ENCODE results near the gene OGA. TPM values are rescaled to one million over a fixed set of nuclear protein-coding genes. Genes with fewer than 3 reads are reported as not detected.

The OGA gene
- total and polyA plus RNA-seq, 9 of the 15 experiments (the other 6 are each of a cell fraction or from before 2014, with no cell fraction given): 13.5 to 73.5 (median 59.5) TPM

- in situ Hi-C loops (cut with MboI): no loop called here
- ATAC-seq (no peak), FAIRE-seq (no peak), DNase-seq (ENCODE audit: extremely low read depth in 1 of 4, low spot score in 3 of 4) (no peak)
- Histone ChIP-seq H3K27me3 (ENCODE audit: control insufficient read depth in 2 of 2, insufficient read depth in 2 of 2, low read length in 2 of 2) (peaks cover 2 to 4% of the 10 kb centered on the region in 2 experiments; a peak in 2 of 5 replicates), H2AFZ (ENCODE audit: low read depth, low read length) (no peak overlapping the region), H3K4me3 (no peak overlapping the region), H3K9ac (ENCODE audit: insufficient read depth in 1 of 2, low read depth in 2 of 2, low read length in 2 of 2) (no peak overlapping the region), H3K79me2 (ENCODE audit: control insufficient read depth, insufficient read depth, low read length) (no peaks in the 10 kb centered on the region), H4K20me1 (replicated peaks; ENCODE audit: control insufficient read depth, insufficient read depth, low read length) (no peaks in the 10 kb centered on the region), H3K9me1 (ENCODE audit: control insufficient read depth, insufficient read depth, low read length) (no peaks in the 10 kb centered on the region), H3K4me1 (replicated peaks in 1 of 2; ENCODE audit: control insufficient read depth in 2 of 2, insufficient read depth in 2 of 2, low read length in 2 of 2) (peaks cover 5 to 19% of the 10 kb centered on the region in 2 experiments; a peak in 4 of 5 replicates), H3K9me3 (replicated peaks; ENCODE audit: control insufficient read depth, insufficient read depth, low read depth, low read length) (no peaks in the 10 kb centered on the region), H3K27ac (ENCODE audit: extremely low read depth, low read depth, low read length) (no peak overlapping the region), H3K36me3 (ENCODE audit: control insufficient read depth, insufficient read depth, low read length) (no peaks in the 10 kb centered on the region), H3K4me2 (ENCODE audit: insufficient read depth, low read length) (no peak overlapping the region)
- 39% methylated on average over 9 of the region's 9 CpGs for WGBS (ENCODE audit: insufficient coverage, low coverage, missing lambda C conversion rate)
- intact Hi-C loops (cut with micrococcal nuclease): no loop called here
- ChIA-PET CTCF (ENCODE audit: low intra/inter-chr PET ratio) (no interaction called here), POLR2A (interaction anchor here (1.1 kb wide), 1 partner anchor 12 kb away, joined by 3 read pairs; no protein-coding TSS in a partner anchor)
- TF ChIP-seq NFIC (IDR thresholded peaks at IDR 0.05): peak; percentile 83
- no peak for TF ChIP-seq TSC22D4 (tag; IDR thresholded peaks at IDR 0.05)
- no peak for TF ChIP-seq ZNF644 (tag; IDR thresholded peaks at IDR 0.05; ENCODE audit: low read depth)
- no peak for TF ChIP-seq E2F3 (CRISPR knock-in tag; IDR thresholded peaks at IDR 0.05)
- TF ChIP-seq ELF1 (tag; IDR thresholded peaks at IDR 0.05): no peak
- peak; percentile 47 for TF ChIP-seq NFIX (CRISPR knock-in tag; IDR thresholded peaks at IDR 0.05; ENCODE audit: low read depth)
- BruUV-seq (replicated peaks): no TSS peak
Observed at GRCh38 chr10:101745074-101745696, 73.1 kb downstream of the OGA start.

DNA sequence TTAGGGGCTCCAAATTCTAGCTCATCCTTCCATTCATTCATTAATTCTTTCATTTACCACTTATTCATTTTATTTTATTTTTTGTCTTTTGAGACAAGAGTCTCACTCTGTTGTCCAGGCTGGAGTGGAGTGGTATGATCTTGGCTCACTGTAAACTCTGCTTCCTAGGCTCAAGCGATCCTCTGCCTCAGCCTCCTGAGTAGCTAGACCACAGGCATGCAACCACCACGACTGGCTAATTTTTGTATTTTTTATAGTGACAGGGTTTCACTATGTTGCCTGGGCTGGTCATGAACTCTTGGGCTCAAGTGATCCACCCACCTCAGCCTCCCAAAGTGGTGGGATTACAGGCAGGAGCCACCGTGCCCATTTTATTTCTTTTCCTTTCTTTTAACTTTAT lies 74.0 kb downstream of the OGA start:
- no peaks in the 10 kb centered on the region for H3K9me3 ChIP-seq (replicated peaks; ENCODE audit: control insufficient read depth, insufficient read depth, low read depth, low read length)
- intact Hi-C loops (cut with micrococcal nuclease) (no loop called here), in situ Hi-C loops (cut with MboI) (no loop called here)
- DNase-seq (ENCODE audit: extremely low read depth in 1 of 4, low spot score in 3 of 4) (no peak), FAIRE-seq (no peak), ATAC-seq (no peak)
- H3K4me2 ChIP-seq (ENCODE audit: insufficient read depth, low read length): no peak overlapping the region
- H3K9me1 ChIP-seq (ENCODE audit: control insufficient read depth, insufficient read depth, low read length): no peaks in the 10 kb centered on the region
- no peak overlapping the region for H3K4me3 ChIP-seq
- ChIA-PET CTCF (ENCODE audit: low intra/inter-chr PET ratio) (no interaction called here), POLR2A (interaction anchor here (0.8 to 1.4 kb wide), 3 partner anchors 8 to 87 kb away, joined by 3 to 4 read pairs (median 3); no protein-coding TSS in a partner anchor)
- TF ChIP-seq SAFB (IDR thresholded peaks at IDR 0.05; ENCODE audit: borderline replicate concordance, low read depth, low read length): no peak
- TF ChIP-seq ZBED1 (IDR thresholded peaks at IDR 0.05): no peak
- TF ChIP-seq KLF16 (IDR thresholded peaks at IDR 0.05): no peak
- TF ChIP-seq PML (IDR thresholded peaks at IDR 0.05; ENCODE audit: low read length): no peak
- TF ChIP-seq ZFP30 (CRISPR knock-in tag; IDR thresholded peaks at IDR 0.05; ENCODE audit: borderline replicate concordance): no peak
- no peak for TF ChIP-seq TBL1XR1 (IDR thresholded peaks at IDR 0.05; ENCODE audit: low read length in 2 of 2)
- no peak for TF ChIP-seq LCOR (CRISPR knock-in tag; IDR thresholded peaks at IDR 0.05)
- TF ChIP-seq THAP7 (CRISPR knock-in tag; IDR thresholded peaks at IDR 0.05): no peak
- TF ChIP-seq ZNF133 (CRISPR knock-in tag; IDR thresholded peaks at IDR 0.05): no peak
- TF ChIP-seq ZNF436 (CRISPR knock-in tag; IDR thresholded peaks at IDR 0.05): no peak
- no peak for TF ChIP-seq ELF1 (tag; IDR thresholded peaks at IDR 0.05)
- no peak for TF ChIP-seq NFE2L1 (tag; IDR thresholded peaks at IDR 0.05; ENCODE audit: borderline replicate concordance, low read depth)
- no peaks in the 10 kb centered on the region for H4K20me1 ChIP-seq (replicated peaks; ENCODE audit: control insufficient read depth, insufficient read depth, low read length)
- no peak overlapping the region for H2AFZ ChIP-seq (ENCODE audit: low read depth, low read length)
- no TSS peak for BruUV-seq (replicated peaks)
- peaks cover 0 to 12% of the 10 kb centered on the region in 2 experiments; a peak in 3 of 5 replicates for H3K4me1 ChIP-seq (replicated peaks in 1 of 2; ENCODE audit: control insufficient read depth in 2 of 2, insufficient read depth in 2 of 2, low read length in 2 of 2)
- H3K27ac ChIP-seq (ENCODE audit: extremely low read depth, low read depth, low read length): no peak overlapping the region
- no peaks in the 10 kb centered on the region for H3K36me3 ChIP-seq (ENCODE audit: control insufficient read depth, insufficient read depth, low read length)
- peaks cover 2 to 4% of the 10 kb centered on the region in 2 experiments; a peak in 2 of 5 replicates for H3K27me3 ChIP-seq (ENCODE audit: control insufficient read depth in 2 of 2, insufficient read depth in 2 of 2, low read length in 2 of 2)
- no peak overlapping the region for H3K9ac ChIP-seq (ENCODE audit: insufficient read depth in 1 of 2, low read depth in 2 of 2, low read length in 2 of 2)
- 37% methylated on average over 3 of the region's 3 CpGs for whole genome bisulfite sequencing (ENCODE audit: insufficient coverage, low coverage, missing lambda C conversion rate)
- H3K79me2 ChIP-seq (ENCODE audit: control insufficient read depth, insufficient read depth, low read length): no peaks in the 10 kb centered on the region

Measured in K562 (cell line).